DOHH2 (cell line): ENCODE measurements around the gene EHMT1.

ENCODE experiments used
- H3F3A ChIP-seq: fragments of 200-600 bp; sonication (generic), shearing (Covaris generic); 2 replicates; pipeline ENCODE4 v1.6.0; 2016; ENCODE audit warnings: antibody characterized with exemption, mild to moderate bottlenecking; ENCODE audit not compliant: control insufficient read depth, insufficient read depth
- H3K27ac ChIP-seq: fragments of 200-600 bp; sonication (generic); 2 replicates; pipeline ENCODE4 v1.5.1; 2014; ENCODE audit warnings: low read depth, mild to moderate bottlenecking, low read length, moderate library complexity
- H3K27me3 ChIP-seq: fragments of 200-600 bp; sonication (generic); 2 replicates; pipeline ENCODE4 v1.6.1; 2014; ENCODE audit warnings: mild to moderate bottlenecking, low read length, mixed read lengths; ENCODE audit not compliant: control insufficient read depth
- H3K36me3 ChIP-seq: fragments of 200-600 bp; sonication (generic); 2 replicates; pipeline ENCODE4 v1.6.1; 2014; ENCODE audit warnings: mild to moderate bottlenecking, low read length, moderate library complexity, mixed read lengths; ENCODE audit not compliant: control insufficient read depth
- H3K4me1 ChIP-seq: fragments of 200-600 bp; sonication (generic); 2 replicates; pipeline ENCODE4 v1.6.1; 2014; ENCODE audit warnings: mild to moderate bottlenecking, low read length, mixed read lengths; ENCODE audit not compliant: control insufficient read depth
- H3K4me2 ChIP-seq: fragments of 200-600 bp; sonication (generic); 2 replicates; pipeline ENCODE4 v1.6.0; 2014; ENCODE audit warnings: mild to moderate bottlenecking, low read length, moderate library complexity
- H3K4me3 ChIP-seq: fragments of 200-600 bp; sonication (generic); 2 replicates; pipeline ENCODE4 v1.5.1; 2014; ENCODE audit warnings: mild to moderate bottlenecking, low read length, mixed read lengths
- H3K79me2 ChIP-seq: fragments of 200-600 bp; sonication (generic); 2 replicates; pipeline ENCODE4 v1.6.1; 2014; ENCODE audit warnings: mild to moderate bottlenecking, low read length, mixed read lengths; ENCODE audit not compliant: control insufficient read depth
- H3K9me2 ChIP-seq: fragments of 200-600 bp; sonication (generic); replicated peaks from 2 replicates; pipeline ENCODE4 v1.6.1; 2014; ENCODE audit warnings: mild to moderate bottlenecking, low read length, mixed read lengths; ENCODE audit not compliant: control insufficient read depth
- H3K9me3 ChIP-seq: fragments of 200-600 bp; sonication (generic); 2 replicates; pipeline ENCODE4 v1.6.1; 2014; ENCODE audit warnings: antibody characterized with exemption, low read length, mixed read lengths; ENCODE audit not compliant: control insufficient read depth, insufficient read depth
- H4K20me1 ChIP-seq: fragments of 200-600 bp; sonication (generic); 2 replicates; pipeline ENCODE4 v1.6.0; 2014; ENCODE audit warnings: low read depth, mild to moderate bottlenecking, antibody characterized with exemption, low read length, moderate library complexity; ENCODE audit not compliant: control insufficient read depth, insufficient read depth
- EZH2phosphoT487 ChIP-seq: fragments of 200-600 bp; sonication (generic); IDR thresholded peaks from 2 replicates; pipeline ENCODE4 v1.6.1; 2017; ENCODE audit warnings: borderline replicate concordance, mild to moderate bottlenecking, antibody characterized with exemption, low read length, moderate library complexity, mixed read lengths
- TF ChIP-seq, protein P1 (sequence below): fragments of 200-600 bp; sonication (generic); IDR thresholded peaks from one replicate; pipeline ENCODE4 v1.5.1; 2014; ENCODE audit warnings: antibody characterized with exemption, mild to moderate bottlenecking, low read depth, low read length; ENCODE audit not compliant: poor library complexity, severe bottlenecking

The EHMT1 gene

GRCh38 chr9:137764171-137764671, 145.4 kb downstream of the EHMT1 start:
- H3K27ac ChIP-seq = no peak overlapping the region
- peaks cover 40% of the 10 kb centered on the region for H3K79me2 ChIP-seq
- H3K9me3 ChIP-seq = no peaks in the 10 kb centered on the region
- H3K4me2 ChIP-seq = no peak overlapping the region
- H4K20me1 ChIP-seq = peaks cover 2% of the 10 kb centered on the region; the same call in 1 of the 2 replicates
- peaks cover 87% of the 10 kb centered on the region for H3K36me3 ChIP-seq
- no peak overlapping the region for H3K4me3 ChIP-seq
- no peaks in the 10 kb centered on the region for H3K9me2 ChIP-seq
- TF ChIP-seq, protein P1, sequence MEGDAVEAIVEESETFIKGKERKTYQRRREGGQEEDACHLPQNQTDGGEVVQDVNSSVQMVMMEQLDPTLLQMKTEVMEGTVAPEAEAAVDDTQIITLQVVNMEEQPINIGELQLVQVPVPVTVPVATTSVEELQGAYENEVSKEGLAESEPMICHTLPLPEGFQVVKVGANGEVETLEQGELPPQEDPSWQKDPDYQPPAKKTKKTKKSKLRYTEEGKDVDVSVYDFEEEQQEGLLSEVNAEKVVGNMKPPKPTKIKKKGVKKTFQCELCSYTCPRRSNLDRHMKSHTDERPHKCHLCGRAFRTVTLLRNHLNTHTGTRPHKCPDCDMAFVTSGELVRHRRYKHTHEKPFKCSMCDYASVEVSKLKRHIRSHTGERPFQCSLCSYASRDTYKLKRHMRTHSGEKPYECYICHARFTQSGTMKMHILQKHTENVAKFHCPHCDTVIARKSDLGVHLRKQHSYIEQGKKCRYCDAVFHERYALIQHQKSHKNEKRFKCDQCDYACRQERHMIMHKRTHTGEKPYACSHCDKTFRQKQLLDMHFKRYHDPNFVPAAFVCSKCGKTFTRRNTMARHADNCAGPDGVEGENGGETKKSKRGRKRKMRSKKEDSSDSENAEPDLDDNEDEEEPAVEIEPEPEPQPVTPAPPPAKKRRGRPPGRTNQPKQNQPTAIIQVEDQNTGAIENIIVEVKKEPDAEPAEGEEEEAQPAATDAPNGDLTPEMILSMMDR = no peak
- TF ChIP-seq EZH2phosphoT487 = no peak
- H3K4me1 ChIP-seq = peaks cover 36% of the 10 kb centered on the region
- H3F3A ChIP-seq = no peaks in the 10 kb centered on the region; the same call in 1 of the 2 replicates
- H3K27me3 ChIP-seq = no peaks in the 10 kb centered on the region

DNA sequence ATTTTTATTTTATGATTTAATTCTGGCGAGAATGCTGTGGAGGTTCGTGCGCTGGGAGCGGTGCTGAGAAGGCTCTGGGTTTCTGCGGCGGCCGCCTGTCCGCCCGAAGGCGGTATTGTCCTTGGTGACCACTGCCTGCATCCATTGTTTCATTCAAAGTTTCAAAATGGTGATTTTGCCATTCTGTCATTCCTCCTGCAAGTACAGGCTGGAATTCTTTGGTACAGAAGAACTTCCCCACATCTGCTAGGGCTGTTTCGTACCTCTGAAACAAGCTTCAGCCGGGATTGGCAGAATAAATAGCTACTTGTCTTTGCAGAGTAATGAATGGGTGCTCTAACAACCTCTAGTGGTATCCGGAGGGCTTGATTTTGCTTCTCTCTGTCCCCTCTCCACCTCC, 146.2 kb downstream of the EHMT1 start:
- H3K27ac ChIP-seq = no peak overlapping the region
- no peak overlapping the region for H3K4me3 ChIP-seq

DNA sequence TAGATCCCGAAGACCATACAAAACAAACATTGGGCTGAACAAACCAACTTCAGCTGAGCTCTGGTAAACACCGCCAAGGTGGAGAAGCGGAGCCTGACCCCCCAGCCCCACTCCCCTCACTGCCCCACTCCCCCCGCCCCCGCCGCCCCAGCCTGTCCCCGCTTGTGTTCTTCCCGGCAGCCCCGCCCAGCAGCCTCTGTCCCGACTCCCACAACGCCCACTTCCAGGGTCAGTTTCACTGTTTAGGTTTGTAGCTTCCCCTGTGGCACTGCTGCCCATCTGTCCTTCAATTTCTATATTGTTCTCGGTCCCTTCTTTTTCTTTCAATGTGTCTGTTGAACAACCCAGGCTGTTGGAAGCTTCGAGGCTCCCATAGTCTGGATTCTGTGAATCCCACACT, 146.7 kb downstream of the EHMT1 start:
- Histone ChIP-seq H3K79me2 (peaks cover 39% of the 10 kb centered on the region), H3K4me3 (no peak overlapping the region), H3K9me3 (no peaks in the 10 kb centered on the region), H4K20me1 (peaks cover 2% of the 10 kb centered on the region; the same call in 1 of the 2 replicates), H3K4me2 (no peak overlapping the region), H3F3A (no peaks in the 10 kb centered on the region; the same call in 1 of the 2 replicates), H3K27me3 (no peaks in the 10 kb centered on the region), H3K27ac (no peak overlapping the region), H3K4me1 (peaks cover 23% of the 10 kb centered on the region), H3K36me3 (peaks cover 87% of the 10 kb centered on the region), H3K9me2 (no peaks in the 10 kb centered on the region)
- no peak for TF ChIP-seq EZH2phosphoT487
- TF ChIP-seq, protein P1 = no peak

More for the DNA sequence above, 146.2 kb downstream of the EHMT1 start:
- peaks cover 39% of the 10 kb centered on the region for H3K79me2 ChIP-seq
- H3F3A ChIP-seq = no peaks in the 10 kb centered on the region; the same call in 1 of the 2 replicates
- H3K9me2 ChIP-seq = no peaks in the 10 kb centered on the region
- H3K36me3 ChIP-seq = peaks cover 87% of the 10 kb centered on the region
- peaks cover 2% of the 10 kb centered on the region; the same call in 1 of the 2 replicates for H4K20me1 ChIP-seq
- H3K4me2 ChIP-seq = no peak overlapping the region
- H3K27me3 ChIP-seq = no peaks in the 10 kb centered on the region
- H3K4me1 ChIP-seq = peaks cover 28% of the 10 kb centered on the region
- TF ChIP-seq, protein P1 = no peak
- TF ChIP-seq EZH2phosphoT487 = no peak
- no peaks in the 10 kb centered on the region for H3K9me3 ChIP-seq
